NCI-H2227 treated with DMSO at 0.1 percent for 48 hours (cell line): Measurements from ENCODE around the gene NCS1.

Experiments
- DNase-seq: peaks from one replicate; lab custom pipeline; 2025; lab: John Stamatoyannopoulos, UW

The NCS1 gene

DNA sequence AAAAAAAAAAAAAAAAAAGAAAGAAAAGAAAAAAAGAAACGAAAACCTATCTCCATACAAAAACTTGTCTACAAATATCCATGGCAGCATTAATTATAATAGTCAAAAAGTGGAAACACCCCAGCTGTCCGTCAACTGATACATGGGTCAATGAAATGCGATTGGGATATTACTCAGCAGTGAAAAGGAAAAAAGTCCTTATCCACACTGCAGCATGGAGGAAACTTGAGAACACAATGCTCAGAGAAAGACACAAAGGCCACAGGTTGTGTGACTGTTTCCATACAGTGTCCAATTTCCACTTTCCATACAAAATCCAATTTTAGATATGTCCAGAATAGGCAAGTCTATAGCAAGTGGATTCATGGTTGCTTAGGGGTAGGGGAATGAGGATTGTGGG, 24.3 kb upstream of the NCS1 start:
- no peak for DNase-seq

GRCh38 chr9:130149031-130149430, 23.2 kb upstream of the NCS1 start:
- no peak for DNase-seq

- no peak for DNase-seq
These were observed 22.4 kb upstream of the NCS1 start for GRCh38 chr9:130149654-130150286.

GRCh38 chr9:130150779-130151382, 21.3 kb upstream of the NCS1 start:
- no peak for DNase-seq

DNA sequence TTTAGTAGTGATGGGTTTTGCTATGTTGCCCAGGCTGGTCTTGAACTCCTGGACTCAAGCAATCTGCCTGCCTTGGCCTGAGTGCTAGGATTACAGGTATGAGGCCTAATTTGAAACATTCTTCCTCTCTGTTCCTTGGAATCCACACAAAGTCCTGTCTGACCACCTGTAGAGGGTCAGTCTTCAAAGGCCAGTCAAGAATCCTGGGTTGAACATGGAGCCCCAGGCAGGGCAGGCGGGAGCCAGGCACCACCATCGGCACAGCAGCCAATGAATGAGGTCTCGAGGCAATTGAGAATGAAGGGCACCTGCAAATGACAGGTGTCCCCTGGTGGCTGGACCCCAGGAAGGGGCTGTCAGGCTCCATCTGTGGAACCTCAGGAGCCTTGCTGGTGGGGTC, 17.4 kb upstream of the NCS1 start:
- DNase-seq, result no peak

DNA sequence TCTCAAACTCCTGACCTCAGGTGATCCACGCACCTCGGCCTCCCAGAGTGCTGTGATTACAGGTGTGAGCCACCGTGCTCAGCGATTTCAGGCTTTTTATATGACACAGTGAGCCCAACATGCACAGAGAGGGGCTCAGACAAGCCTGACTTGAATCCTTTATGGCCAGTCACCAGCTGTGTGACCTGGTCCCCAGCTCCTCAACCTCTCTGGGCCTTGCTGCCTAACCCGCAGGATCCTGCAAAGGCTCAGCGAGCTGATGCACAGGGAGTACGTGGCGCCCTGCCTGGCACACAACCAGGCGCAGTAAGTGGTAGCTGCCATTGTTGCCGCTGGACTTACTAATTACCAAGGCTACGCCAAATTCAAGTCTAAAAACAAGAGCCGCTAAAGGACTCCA, 16.6 kb upstream of the NCS1 start:
- DNase-seq, result no peak

DNA sequence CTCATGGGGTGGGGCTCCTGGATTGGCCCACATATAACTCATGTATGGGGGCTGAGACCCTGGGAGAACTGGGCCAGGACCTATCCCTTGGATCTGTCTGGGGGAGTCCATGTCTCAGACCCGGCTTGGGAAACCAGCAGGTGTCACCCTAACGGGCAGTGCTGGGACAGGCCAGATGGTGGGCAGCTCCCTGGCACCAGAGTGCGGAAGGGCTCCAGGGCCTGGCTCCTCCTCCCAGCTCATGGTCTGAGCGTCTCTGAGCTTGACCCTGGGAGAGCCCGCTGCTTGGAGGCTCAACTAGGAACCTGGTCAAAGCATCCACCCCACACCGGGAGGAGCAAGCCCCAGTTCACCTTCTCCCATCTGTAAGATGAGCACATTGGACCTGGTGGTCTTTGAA, 15.5 kb upstream of the NCS1 start:
- no peak for DNase-seq

DNA sequence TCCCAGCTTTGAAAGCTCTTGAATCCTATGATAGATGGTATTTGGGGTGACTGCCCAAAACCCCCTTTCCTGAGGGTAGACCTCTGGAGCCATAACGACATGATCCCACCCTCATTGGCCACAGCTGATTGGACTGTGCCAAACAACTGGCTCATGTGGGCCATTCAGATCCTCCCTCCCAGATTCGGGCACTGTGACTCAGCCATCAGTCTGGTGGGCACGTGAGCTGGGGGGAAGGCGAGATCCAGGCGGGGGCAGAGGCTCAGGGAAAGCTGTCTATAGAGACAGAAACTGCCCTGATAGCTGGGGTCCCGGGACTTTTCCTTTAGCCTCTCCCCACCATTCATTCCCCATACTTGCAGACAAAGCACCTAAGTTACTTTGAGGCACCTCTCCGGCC, 15.1 kb upstream of the NCS1 start:
- DNase-seq, result no peak

DNA sequence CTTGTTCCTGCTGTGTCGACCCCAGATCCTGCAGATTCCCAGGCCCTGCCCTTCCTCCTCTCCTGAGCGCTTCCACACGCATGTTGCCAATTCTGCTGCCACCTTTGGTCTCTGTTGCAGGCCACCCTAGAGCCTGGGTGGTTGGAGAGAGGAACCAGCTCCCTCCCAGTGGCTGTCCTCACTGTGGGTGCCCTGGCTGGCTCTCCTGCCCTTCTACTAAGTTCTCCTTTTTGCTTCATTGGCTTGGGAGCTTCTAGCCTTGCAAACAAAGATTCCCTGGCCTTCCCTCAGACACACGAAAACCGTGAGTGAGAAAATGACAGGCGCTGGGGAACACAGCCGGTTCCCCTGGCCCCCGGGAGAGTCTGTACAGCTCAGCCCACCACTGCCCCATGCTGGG, 14.2 kb upstream of the NCS1 start:
- no peak for DNase-seq

DNA sequence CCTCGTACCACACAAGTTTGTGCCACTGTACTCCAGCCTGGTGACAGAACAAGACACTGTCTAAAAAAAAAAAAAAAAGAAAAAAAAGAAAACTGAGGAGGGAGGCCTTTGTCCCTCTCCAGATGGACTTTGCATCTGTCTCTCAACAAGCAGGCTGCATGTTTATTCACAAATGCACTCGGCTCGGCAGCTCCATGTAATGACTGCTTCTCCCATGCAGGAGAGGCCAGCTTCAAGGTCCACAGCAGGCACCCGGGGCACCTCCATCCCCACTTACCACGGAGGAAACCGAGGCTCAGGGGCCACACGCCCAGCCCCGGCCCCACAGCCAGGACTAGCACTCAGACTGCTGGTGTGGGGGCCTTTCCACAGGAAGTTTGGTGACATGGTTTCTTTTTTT, 13.1 kb upstream of the NCS1 start:
- DNase-seq, result no peak

DNA sequence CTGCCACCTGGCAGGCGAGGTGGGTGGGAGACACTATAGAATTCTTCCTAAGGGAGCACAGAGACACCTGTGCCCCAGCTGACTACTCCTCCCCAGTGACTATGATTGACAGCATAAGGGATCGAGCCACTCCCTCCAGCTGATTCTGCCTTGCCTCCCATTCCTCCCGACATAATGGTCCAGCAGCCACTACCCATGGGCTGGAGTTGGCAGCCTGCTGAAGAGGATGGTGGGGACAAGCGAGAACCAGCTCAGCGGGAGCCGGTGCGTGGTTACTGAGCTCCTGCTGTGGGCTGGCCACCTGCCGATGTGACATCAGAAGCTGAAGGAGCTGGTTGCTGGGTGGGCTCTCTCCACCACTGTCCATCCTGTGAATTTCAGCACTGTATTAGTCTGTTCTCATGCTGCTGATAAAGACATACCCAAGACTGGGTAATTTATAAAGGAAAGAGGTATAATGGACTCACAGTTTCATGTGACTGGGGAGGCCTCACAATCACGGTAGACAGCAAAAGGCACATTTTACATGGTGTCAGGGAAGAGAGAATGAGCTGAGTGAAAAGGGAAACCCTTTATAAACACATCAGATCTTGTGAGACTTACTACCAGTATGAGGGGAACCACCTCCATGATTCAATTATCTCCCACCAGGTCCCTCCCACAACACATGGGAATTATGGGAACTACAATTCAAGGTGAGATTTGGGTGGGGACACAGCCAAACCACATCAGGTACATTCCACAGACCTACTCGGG, 12.1 kb upstream of the NCS1 start:
- no peak for DNase-seq

- no peak for DNase-seq
These were observed 11.2 kb upstream of the NCS1 start for GRCh38 chr9:130160862-130161470.

GRCh38 chr9:130165579-130165978, 6.6 kb upstream of the NCS1 start:
- DNase-seq, result no peak

DNA sequence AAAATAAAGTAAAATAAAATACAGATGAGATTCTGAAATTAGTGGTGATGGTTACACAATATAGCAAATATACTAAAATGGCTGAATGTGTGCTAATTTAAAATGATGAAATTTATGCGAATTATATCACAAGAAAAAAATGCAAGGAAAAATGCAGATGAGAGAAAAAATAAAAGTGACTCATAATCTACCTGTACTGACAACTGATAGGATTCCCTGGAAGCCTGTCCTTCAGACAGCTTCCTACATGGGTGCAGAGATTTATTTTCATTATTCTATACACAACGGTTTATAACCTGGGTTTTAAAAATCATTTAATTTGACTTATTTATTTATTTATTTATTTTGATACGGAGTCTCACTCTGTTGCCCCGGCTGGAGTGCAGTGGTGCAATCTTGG, 5.8 kb upstream of the NCS1 start:
- DNase-seq, result no peak

GRCh38 chr9:130167927-130168326, 4.3 kb upstream of the NCS1 start:
- DNase-seq, result no peak

- DNase-seq, result no peak
These were observed 717 bp upstream of the NCS1 start for GRCh38 chr9:130171226-130172148.

DNA sequence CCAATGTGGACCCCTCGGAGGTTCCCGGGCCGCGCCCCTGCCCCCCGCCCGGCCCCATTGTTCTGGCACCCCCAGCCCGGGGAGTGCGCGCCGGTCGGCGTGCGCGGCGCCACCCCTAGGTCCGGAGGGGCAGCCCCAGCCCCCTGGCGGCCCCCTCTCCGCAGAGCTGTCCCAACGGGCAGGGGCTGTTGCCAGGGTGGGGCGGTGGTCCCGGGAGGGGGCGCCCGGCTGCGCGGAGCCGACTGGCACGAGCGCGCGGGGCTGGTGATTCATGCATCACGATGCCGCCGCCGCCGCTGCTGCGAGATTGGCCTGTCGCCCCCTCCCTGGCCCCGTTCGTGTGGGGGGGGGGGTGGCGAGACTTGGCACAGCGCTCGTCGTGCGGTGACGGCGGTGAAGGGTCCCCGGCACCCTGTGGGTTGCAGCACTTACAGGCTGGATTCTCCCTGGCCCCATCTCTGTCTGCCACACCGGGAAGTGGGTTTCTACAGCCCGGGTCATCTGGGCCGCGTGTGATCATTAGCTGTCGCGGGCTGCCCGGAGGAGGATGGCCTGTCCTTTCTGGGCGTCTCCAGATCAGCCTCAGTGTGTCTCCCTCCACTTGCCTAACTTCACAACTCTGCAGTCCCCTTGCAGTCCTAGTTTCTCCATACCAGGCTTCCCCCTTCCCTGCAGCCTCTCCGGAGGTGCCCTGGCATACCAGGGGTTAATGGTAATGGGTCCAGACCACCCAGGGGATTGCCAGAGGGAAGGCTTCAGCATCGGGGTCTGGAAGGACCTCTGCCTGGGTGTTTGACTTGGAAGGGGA, 858 bp downstream of the NCS1 start:
- DNase-seq, result no peak

DNA sequence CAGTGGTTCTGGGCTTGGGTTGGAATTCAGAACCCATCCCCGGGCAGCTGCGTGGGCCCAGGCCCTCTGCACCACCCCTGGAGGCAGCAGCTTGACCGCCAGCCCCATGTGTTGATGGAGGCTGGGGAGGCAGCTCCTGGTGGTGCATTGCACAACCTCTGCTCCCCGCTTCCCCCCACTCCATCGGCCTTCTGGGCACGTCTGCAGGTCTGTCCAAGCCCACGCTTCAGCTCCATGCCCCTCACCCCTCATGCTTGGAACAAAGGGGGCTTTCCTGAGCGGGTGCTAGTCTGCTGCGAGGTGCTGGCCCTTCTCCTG, 1.4 kb downstream of the NCS1 start:
- DNase-seq, result no peak

DNA sequence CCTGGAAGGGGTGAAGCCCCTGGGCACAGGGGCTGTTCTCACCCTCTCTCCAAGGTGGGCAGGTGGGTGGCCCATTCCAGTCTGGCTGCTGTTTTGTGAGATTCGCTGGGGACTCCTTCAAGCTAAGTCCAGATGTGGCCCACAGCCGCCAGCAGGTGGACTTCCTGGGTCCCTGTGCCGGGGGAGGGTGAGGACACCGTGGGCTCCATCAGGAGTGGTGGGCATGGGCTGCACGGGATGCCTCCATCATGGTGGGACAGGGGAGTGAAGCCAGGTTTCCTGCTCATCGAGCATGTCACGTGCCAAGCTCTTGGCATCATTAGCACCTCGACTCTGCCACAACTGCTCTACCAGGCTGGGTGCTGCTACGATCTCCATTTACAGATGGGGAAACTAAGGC, 1.8 kb downstream of the NCS1 start:
- no peak for DNase-seq

GRCh38 chr9:130174920-130175321, 2.7 kb downstream of the NCS1 start:
- no peak for DNase-seq

DNA sequence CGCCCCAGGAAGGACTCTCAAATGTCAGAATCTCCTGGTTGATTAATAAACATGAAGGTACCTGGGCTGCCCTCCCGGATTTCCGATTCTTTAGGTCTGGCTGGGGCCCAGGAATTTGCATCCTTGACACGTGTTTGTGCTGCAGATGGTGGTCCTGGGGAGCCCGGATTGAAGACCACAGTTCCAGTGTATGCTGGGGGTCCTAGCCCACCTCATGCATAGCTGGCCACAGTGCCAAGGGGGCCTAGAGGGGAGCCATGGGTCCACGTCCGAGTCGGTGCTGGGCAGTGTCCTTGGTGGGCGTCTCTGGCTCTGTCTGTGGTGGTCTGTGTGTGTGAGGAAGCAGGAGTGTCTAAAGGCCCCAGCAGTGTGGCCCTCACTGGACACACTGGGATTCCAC, 3.2 kb downstream of the NCS1 start:
- no peak for DNase-seq
